HG03520 (cell line): ENCODE data around the gene SLC9A8.
A peak's percentile ranks its signal among the peaks of the same experiment; 100 is the strongest.
"Not testable (repeated sequence)": the region's sequence is repeated elsewhere in the genome, so short reads cannot be mapped to it uniquely, and the experiment has no call there.

ENCODE experiments used
- ATAC-seq: cut with Tn5 transposase; IDR thresholded peaks from one replicate; pipeline ENCODE4 v1.9.1; 2021; ENCODE audit warnings: mild to moderate bottlenecking, moderate library complexity; ENCODE audit not compliant: unreplicated experiment

The SLC9A8 gene, protein sequence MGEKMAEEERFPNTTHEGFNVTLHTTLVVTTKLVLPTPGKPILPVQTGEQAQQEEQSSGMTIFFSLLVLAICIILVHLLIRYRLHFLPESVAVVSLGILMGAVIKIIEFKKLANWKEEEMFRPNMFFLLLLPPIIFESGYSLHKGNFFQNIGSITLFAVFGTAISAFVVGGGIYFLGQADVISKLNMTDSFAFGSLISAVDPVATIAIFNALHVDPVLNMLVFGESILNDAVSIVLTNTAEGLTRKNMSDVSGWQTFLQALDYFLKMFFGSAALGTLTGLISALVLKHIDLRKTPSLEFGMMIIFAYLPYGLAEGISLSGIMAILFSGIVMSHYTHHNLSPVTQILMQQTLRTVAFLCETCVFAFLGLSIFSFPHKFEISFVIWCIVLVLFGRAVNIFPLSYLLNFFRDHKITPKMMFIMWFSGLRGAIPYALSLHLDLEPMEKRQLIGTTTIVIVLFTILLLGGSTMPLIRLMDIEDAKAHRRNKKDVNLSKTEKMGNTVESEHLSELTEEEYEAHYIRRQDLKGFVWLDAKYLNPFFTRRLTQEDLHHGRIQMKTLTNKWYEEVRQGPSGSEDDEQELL

GRCh38 chr20:49812507-49813304, at the start of gene SLC9A8:
Gene SLC9A8 (plus strand): TSS chr20:49812828. CDS start chr20:49812923, 95 bp downstream.
- ATAC-seq: peak; percentile 84

DNA sequence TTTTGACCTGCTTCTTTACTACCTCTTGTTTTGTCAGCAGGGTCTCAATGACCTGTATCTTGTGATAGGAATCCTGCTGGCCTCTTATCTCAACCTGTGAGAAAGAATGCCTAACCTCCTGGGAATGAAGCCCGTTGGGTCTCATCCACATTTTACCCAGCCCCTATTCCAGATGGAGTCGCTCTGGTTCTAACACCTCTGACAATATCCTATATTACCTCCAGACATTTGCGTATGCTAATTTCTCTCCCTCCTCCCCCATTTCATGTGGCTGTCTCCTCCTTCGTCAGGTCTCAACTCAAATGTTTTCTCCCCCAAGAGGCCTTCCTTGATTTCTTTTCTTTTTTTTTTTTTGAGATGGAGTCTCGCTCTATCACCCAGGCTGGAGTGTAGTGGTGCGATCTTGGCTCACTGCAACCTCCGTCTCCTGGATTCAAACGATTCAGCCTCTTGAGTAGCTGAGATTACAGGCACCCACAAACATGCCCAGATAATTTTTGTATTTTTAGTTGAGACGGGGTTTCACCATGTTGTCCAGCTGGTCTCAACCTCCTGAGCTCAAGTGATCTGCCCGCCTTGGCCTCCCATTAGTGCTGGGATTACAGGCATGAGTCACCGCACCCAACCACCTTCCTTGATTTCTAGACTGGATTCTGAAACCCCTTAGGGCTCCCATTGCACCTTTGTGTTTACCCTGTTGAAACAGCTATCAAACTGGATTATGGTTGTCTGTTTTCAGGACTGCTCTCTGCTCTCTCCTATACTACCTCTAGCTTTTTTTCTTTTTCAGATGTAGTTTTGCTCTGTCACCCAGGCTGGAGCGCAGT, 49.5 kb upstream of the SLC9A8 start:
- ATAC-seq: no peak

DNA sequence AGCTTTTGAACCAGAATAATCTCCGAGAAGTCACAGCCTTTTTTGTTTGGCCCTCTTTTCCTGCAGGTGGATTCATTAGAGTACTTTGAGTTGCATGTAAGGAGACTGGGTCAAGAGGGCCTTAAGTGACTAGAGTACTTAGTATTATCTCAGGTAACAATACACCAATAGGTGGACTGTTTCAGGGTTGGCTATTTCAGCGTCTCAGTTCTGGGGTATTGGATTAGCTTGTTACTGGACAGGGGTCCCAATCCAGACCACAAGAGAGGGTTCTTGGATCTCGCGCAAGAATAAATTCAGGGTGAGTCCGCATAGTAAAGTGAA, 47.3 kb upstream of the SLC9A8 start:
- ATAC-seq: no peak

GRCh38 chr20:49765846-49766541, 46.6 kb upstream of the SLC9A8 start:
- no peak for ATAC-seq

- ATAC-seq: no peak
Measured at GRCh38 chr20:49766979-49767521, 45.6 kb upstream of the SLC9A8 start.

DNA sequence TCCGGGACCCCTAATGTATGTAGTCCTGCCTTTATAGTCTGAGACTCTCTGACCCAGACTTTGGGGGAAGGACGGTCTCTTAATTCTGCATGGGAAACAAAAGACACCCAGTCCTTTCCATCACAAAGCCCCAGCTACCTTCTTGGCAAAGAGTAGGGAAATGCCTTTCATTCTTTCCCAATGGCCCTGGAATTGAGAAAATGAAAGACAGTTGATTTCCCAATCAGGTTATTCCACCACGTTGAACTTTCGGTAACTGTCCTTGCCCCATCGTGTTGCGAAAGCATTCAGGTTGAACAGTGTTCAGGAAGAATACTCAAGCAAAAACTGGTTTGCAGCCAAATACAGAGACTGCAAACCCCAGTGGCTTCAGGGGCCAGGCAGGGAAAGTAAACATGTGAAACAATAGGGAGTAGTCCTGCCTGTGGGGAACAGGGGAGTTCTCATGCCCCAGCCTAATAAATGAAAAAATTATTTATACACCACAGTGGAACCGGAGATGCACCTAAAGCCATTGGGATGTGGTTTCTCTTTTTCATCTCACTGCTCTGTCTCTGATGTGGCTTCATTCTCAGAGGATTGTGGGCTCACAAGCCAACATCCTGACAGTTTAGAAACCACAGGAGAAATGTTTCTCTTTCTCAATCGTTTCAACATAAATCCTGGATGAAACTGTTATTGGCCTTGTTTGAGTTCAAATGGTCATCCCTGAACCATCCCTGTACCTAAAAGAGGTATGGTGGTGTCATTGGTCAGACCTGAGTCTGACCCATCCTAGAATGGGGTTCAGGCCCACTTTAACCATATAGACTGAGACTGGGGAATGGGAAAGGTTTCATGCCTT, 44.2 kb upstream of the SLC9A8 start:
- ATAC-seq: no peak

- ATAC-seq: no peak
Measured at GRCh38 chr20:49769048-49769581, 43.5 kb upstream of the SLC9A8 start.

GRCh38 chr20:49770634-49771033, 42.0 kb upstream of the SLC9A8 start:
- ATAC-seq: no peak

GRCh38 chr20:49774213-49774612, 38.4 kb upstream of the SLC9A8 start:
- ATAC-seq: not testable (repeated sequence)

DNA sequence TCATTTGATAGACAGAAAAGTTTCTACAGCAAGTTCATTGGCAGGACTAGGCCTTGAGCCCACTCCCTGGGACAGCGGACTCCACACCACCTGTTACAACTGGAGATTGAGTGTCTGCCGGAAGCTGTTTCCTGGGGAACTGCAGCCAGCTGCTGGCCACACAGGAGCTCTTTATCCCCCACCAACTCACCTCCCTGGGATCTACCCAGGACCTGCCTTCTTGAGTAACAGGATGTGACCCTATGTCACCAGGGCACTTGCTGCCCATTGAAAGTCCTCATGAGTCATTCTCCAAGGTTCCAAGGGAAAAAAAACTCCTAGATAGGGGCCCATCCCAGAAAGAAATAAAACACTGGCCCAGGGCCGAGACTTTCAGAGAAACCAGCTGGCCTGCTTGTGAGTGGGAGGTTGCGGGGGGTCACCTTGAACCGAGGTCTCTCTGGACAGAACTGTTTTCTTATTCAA, 37.4 kb upstream of the SLC9A8 start:
- no peak for ATAC-seq

DNA sequence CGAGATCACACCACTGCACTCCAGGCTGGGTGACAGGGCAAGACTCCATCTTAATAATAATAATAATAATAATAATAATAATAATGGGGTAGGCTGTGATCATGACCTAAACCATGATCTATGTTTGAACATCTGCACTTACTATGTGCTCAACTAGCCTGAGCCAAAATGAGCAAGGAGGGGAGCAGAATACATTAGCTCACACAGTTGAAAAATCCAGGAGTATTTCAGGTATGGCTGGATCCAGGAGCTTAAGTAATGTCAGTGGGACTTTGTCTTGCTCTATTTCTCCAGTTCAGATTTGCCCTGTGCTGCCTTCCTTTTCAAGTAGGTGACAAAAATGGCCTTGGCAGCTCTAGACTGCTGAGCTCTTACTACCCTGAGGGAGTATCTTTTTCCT, 32.7 kb upstream of the SLC9A8 start:
- no peak for ATAC-seq

DNA sequence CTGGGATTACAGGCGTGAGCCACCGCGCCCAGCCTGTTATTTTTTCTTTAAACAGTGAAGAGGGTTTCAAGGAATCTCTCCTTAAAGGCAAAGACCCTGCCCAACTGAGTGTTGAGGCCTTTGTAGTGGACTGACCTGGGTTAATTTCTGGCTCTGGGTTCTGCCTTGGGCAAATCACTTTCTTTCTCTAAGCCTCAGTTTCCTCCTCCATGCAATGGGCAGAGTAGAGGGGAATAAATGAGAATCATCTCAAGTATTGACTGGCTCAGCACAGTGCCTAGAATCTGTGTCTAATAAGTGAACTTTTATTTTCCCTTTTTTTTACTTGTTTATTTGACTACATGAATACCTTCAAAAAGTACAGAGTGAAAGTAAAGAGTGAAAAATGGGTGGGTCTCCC, 31.0 kb upstream of the SLC9A8 start:
- ATAC-seq: no peak

- not testable (repeated sequence) for ATAC-seq
Measured at GRCh38 chr20:49782439-49782838, 30.2 kb upstream of the SLC9A8 start.

- ATAC-seq: not testable (repeated sequence)
Measured at GRCh38 chr20:49783021-49783995, 29.3 kb upstream of the SLC9A8 start.

- ATAC-seq: no peak
Measured at GRCh38 chr20:49784291-49784690, 28.3 kb upstream of the SLC9A8 start.

- no peak for ATAC-seq
Measured at GRCh38 chr20:49785149-49785851, 27.3 kb upstream of the SLC9A8 start.

- peak; percentile 70 for ATAC-seq
Measured at GRCh38 chr20:49785852-49786175, 26.8 kb upstream of the SLC9A8 start.
